ENCODE results near the gene PRDM8. TPM values are rescaled to one million over a fixed set of nuclear protein-coding genes. Genes with fewer than 3 reads are reported as not detected.

The PRDM8 gene
- polyA plus RNA-seq, 2 of the 4 experiments (the other 2 are of a cell fraction), result 0.10 to 0.14 TPM

DNA sequence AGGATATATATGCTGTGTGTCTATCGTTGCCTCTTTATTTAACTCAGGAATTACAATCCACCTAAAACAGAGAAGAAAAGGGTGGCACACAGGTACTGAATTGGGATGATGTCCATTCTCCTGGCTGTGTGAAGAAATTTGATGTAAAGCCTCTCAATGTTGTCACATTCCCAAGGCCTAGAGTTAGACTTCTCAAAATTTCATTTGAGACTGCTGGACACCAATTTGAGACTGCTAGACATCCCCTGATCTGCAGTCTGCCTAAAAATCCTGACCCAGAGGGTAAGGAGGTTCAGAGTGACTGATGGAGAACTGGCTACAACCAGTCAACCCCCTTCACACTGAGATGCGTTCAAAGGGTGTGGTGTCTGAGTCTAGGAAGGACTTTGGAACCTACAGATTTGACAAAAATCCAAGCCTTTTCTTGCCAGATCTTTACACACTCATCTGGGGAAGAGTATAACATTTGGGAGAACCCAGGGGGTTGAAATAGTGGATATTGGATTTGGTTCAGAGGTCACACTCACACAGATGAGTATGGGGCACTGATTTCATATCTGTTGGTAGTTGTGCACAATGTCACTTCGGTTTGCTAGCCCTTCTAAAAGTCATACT is 4.9 kb upstream of the PRDM8 start:
- Histone ChIP-seq H3K27ac (no peak overlapping the region), H3K9me3 (no peaks in the 10 kb centered on the region), H3K4me1 (no peaks in the 10 kb centered on the region), H3K4me2 (no peak overlapping the region), H3K4me3 (no peak overlapping the region)
- ATAC-seq (no peak), FAIRE-seq (no peak), DNase-seq (ENCODE audit: low read depth in 1 of 2, low spot score in 1 of 2) (no peak)
- POLR2A ChIA-PET, result no interaction called here
- TF ChIP-seq RARB (CRISPR knock-in tag; IDR thresholded peaks at IDR 0.05) (no peak), RFX5 (IDR thresholded peaks at IDR 0.05) (no peak), CEBPB (IDR thresholded peaks at IDR 0.05) (no peak), CBX8 (IDR thresholded peaks at IDR 0.05) (no peak), SREBF2 (IDR thresholded peaks at IDR 0.05) (no peak), MYC (IDR thresholded peaks at IDR 0.05; ENCODE audit: borderline replicate concordance, low read length) (no peak), CHD2 (IDR thresholded peaks at IDR 0.05; ENCODE audit: low read length, partially characterized antibody) (no peak), HDAC2 (IDR thresholded peaks at IDR 0.05) (no peak), GATA3 (IDR thresholded peaks at IDR 0.05; ENCODE audit: borderline replicate concordance) (no peak), ZC3H11A (IDR thresholded peaks at IDR 0.05) (no peak), HOXB5 (CRISPR knock-in tag; IDR thresholded peaks at IDR 0.05) (no peak), MAZ (IDR thresholded peaks at IDR 0.05; ENCODE audit: borderline replicate concordance, low read depth, low read length) (no peak), NR3C1 (IDR thresholded peaks at IDR 0.05) (no peak), NPAS2 (CRISPR knock-in tag; IDR thresholded peaks at IDR 0.05; ENCODE audit: borderline replicate concordance) (no peak), JUNB (IDR thresholded peaks at IDR 0.05) (no peak)
- TF ChIP-seq, protein P1, sequence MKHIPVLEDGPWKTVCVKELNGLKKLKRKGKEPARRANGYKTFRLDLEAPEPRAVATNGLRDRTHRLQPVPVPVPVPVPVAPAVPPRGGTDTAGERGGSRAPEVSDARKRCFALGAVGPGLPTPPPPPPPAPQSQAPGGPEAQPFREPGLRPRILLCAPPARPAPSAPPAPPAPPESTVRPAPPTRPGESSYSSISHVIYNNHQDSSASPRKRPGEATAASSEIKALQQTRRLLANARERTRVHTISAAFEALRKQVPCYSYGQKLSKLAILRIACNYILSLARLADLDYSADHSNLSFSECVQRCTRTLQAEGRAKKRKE (CRISPR knock-in tag; IDR thresholded peaks at IDR 0.05; ENCODE audit: low read depth), result no peak
- TF ChIP-seq, protein P2, sequence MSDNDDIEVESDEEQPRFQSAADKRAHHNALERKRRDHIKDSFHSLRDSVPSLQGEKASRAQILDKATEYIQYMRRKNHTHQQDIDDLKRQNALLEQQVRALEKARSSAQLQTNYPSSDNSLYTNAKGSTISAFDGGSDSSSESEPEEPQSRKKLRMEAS (IDR thresholded peaks at IDR 0.05), result no peak
- TF ChIP-seq, protein P3, sequence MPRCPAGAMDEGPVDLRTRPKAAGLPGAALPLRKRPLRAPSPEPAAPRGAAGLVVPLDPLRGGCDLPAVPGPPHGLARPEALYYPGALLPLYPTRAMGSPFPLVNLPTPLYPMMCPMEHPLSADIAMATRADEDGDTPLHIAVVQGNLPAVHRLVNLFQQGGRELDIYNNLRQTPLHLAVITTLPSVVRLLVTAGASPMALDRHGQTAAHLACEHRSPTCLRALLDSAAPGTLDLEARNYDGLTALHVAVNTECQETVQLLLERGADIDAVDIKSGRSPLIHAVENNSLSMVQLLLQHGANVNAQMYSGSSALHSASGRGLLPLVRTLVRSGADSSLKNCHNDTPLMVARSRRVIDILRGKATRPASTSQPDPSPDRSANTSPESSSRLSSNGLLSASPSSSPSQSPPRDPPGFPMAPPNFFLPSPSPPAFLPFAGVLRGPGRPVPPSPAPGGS (IDR thresholded peaks at IDR 0.05), result no peak
- WGBS (ENCODE audit: missing lambda C conversion rate), result 41% methylated on average over 3 of the region's 3 CpGs
- CTCF ChIA-PET, result no interaction called here

DNA sequence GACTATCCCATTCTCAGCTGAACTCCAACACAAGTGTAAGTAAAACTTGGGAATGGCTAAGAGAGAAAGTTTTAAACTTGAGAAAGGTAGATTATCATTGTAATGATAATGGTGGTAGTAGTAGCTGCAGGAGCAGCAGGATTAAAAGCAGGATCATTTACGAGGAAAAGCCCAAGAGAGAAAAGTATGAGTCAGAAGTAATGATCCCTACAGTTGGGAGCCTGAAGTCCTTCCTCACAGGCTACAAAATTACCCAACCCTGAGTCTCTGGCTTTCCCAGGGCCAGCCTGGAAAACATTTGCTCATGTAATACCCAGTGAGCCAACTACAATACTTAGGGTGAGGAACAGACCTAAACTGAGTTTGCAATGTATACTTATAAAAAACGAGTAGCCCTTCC is 4.4 kb upstream of the PRDM8 start:
- no peak for ATAC-seq
- H3K4me2 ChIP-seq, result no peak overlapping the region
- H3K9me3 ChIP-seq, result no peaks in the 10 kb centered on the region
- H3K4me3 ChIP-seq, result no peak overlapping the region
- ChIA-PET CTCF (no interaction called here), POLR2A (no interaction called here)
- FAIRE-seq, result no peak
- H3K4me1 ChIP-seq, result no peaks in the 10 kb centered on the region
- DNase-seq (ENCODE audit: low read depth in 1 of 2, low spot score in 1 of 2), result no peak
- no peak for TF ChIP-seq TP53 (CRISPR knock-in tag; IDR thresholded peaks at IDR 0.05)
- no peak for TF ChIP-seq RARB (CRISPR knock-in tag; IDR thresholded peaks at IDR 0.05)
- no peak for TF ChIP-seq CHD4 (IDR thresholded peaks at IDR 0.05; ENCODE audit: borderline replicate concordance)
- TF ChIP-seq, protein P4, sequence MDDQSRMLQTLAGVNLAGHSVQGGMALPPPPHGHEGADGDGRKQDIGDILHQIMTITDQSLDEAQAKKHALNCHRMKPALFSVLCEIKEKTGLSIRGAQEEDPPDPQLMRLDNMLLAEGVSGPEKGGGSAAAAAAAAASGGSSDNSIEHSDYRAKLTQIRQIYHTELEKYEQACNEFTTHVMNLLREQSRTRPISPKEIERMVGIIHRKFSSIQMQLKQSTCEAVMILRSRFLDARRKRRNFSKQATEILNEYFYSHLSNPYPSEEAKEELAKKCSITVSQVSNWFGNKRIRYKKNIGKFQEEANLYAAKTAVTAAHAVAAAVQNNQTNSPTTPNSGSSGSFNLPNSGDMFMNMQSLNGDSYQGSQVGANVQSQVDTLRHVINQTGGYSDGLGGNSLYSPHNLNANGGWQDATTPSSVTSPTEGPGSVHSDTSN (IDR thresholded peaks at IDR 0.05), result no peak
- no peak for TF ChIP-seq POLR2A (IDR thresholded peaks at IDR 0.05; ENCODE audit: low read length)
- no peak for TF ChIP-seq SREBF2 (IDR thresholded peaks at IDR 0.05)
- TF ChIP-seq FOXS1 (CRISPR knock-in tag; IDR thresholded peaks at IDR 0.05), result no peak
- TF ChIP-seq FOSB (CRISPR knock-in tag; IDR thresholded peaks at IDR 0.05), result no peak
- TF ChIP-seq, protein P3 (IDR thresholded peaks at IDR 0.05), result no peak
- TF ChIP-seq, protein P5, sequence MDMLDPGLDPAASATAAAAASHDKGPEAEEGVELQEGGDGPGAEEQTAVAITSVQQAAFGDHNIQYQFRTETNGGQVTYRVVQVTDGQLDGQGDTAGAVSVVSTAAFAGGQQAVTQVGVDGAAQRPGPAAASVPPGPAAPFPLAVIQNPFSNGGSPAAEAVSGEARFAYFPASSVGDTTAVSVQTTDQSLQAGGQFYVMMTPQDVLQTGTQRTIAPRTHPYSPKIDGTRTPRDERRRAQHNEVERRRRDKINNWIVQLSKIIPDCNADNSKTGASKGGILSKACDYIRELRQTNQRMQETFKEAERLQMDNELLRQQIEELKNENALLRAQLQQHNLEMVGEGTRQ (IDR thresholded peaks at IDR 0.05), result no peak
- TF ChIP-seq CEBPB (IDR thresholded peaks at IDR 0.05), result no peak
- TF ChIP-seq, protein P6, sequence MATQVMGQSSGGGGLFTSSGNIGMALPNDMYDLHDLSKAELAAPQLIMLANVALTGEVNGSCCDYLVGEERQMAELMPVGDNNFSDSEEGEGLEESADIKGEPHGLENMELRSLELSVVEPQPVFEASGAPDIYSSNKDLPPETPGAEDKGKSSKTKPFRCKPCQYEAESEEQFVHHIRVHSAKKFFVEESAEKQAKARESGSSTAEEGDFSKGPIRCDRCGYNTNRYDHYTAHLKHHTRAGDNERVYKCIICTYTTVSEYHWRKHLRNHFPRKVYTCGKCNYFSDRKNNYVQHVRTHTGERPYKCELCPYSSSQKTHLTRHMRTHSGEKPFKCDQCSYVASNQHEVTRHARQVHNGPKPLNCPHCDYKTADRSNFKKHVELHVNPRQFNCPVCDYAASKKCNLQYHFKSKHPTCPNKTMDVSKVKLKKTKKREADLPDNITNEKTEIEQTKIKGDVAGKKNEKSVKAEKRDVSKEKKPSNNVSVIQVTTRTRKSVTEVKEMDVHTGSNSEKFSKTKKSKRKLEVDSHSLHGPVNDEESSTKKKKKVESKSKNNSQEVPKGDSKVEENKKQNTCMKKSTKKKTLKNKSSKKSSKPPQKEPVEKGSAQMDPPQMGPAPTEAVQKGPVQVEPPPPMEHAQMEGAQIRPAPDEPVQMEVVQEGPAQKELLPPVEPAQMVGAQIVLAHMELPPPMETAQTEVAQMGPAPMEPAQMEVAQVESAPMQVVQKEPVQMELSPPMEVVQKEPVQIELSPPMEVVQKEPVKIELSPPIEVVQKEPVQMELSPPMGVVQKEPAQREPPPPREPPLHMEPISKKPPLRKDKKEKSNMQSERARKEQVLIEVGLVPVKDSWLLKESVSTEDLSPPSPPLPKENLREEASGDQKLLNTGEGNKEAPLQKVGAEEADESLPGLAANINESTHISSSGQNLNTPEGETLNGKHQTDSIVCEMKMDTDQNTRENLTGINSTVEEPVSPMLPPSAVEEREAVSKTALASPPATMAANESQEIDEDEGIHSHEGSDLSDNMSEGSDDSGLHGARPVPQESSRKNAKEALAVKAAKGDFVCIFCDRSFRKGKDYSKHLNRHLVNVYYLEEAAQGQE (IDR thresholded peaks at IDR 0.05), result no peak
- TF ChIP-seq JUNB (IDR thresholded peaks at IDR 0.05), result no peak
- no peak for TF ChIP-seq TFCP2L1 (CRISPR knock-in tag; IDR thresholded peaks at IDR 0.05)
- TF ChIP-seq ZSCAN20 (CRISPR knock-in tag; IDR thresholded peaks at IDR 0.05), result no peak
- TF ChIP-seq POLR2AphosphoS2 (conservative IDR thresholded peaks at IDR 0.05; ENCODE audit: low read length), result no peak
- TF ChIP-seq ESRRA (IDR thresholded peaks at IDR 0.05; ENCODE audit: borderline replicate concordance, low read length), result no peak
- TF ChIP-seq GATA3 (IDR thresholded peaks at IDR 0.05; ENCODE audit: borderline replicate concordance), result no peak
- 0% methylated on average over 2 of the region's 2 CpGs for WGBS (ENCODE audit: missing lambda C conversion rate)
- H3K27ac ChIP-seq, result no peak overlapping the region
